H1 (cell line): ENCODE results near the gene SH3PXD2B. TPM values are rescaled to one million over a fixed set of nuclear protein-coding genes. Genes with fewer than 3 reads are reported as not detected.

Source experiments
- ATF3 ChIP-seq: IDR thresholded peaks from 2 replicates; pipeline ENCODE4 v1.6.1; 2011; ENCODE audit warnings: low read depth, mild to moderate bottlenecking, low read length; ENCODE audit not compliant: insufficient read depth
- BCL11A ChIP-seq, 2 experiments: IDR thresholded peaks; one replicate each; pipeline ENCODE4 v1.6.1; 2011; ENCODE audit warnings: low read depth in 2 of 2, low read length in 2 of 2, mild to moderate bottlenecking in 2 of 2
- CHD1 ChIP-seq: IDR thresholded peaks from 2 replicates; pipeline ENCODE4 v1.6.1; 2012; ENCODE audit warnings: low read depth, low read length, improper control_type of control experiment
- CHD7 ChIP-seq: fragments of 300-600 bp; sonication (generic); IDR thresholded peaks from 2 replicates; pipeline ENCODE4 v1.7.1; 2012; ENCODE audit warnings: low read length, moderate library complexity, mild to moderate bottlenecking, inconsistent platforms; ENCODE audit not compliant: insufficient replicate concordance
- E2F6 ChIP-seq: IDR thresholded peaks from 2 replicates; pipeline ENCODE4 v1.6.1; 2012; ENCODE audit warnings: inconsistent platforms
- SAP30 ChIP-seq: fragments of 300-600 bp; sonication (generic); IDR thresholded peaks from 2 replicates; pipeline ENCODE4 v1.7.1; 2012; ENCODE audit warnings: low read length, moderate library complexity, mild to moderate bottlenecking, inconsistent platforms; ENCODE audit not compliant: insufficient read depth, insufficient replicate concordance
- SIRT6 ChIP-seq: IDR thresholded peaks from one replicate; pipeline ENCODE4 v1.7.1; 2012; ENCODE audit warnings: low read length, inconsistent platforms
- SP1 ChIP-seq: IDR thresholded peaks from 2 replicates; pipeline ENCODE4 v1.6.1; 2011; ENCODE audit warnings: low read depth, low read length
- polyA plus RNA-seq, 7 experiments: library from polyadenylated mRNA; depleted of rRNA in 3 of 7; stranded (reverse) in 5 of 7; unstranded in 2 of 7; fragments of >200 nt in 5 of 7; fragments of 200-250 nt in 2 of 7; gene quantifications; 1 replicate in 5 of 7; 2 replicates in 1 of 7; 4 replicates in 1 of 7; pipeline versions ENCODE4 v1.2.1 to v1.2.3, GENCODE V29; 2011 to 2013; ENCODE audit warnings: missing spikeins in 2 of 7, mixed read lengths in 2 of 7
- total RNA-seq: library from RNA; stranded (reverse); fragmentation: NEBNext Ultra II Directional; extraction: Animal tissue kit (Norgen Biotek cat#: 25700); gene quantifications from 2 replicates; pipeline ENCODE4 v1.2.1, GENCODE V29; 2021

SH3PXD2B gene
- total and polyA plus RNA-seq, 2 of the 8 experiments (the other 6 are each of a cell fraction or from before 2014, with no cell fraction given): 32.9 to 72.9 TPM

GRCh38 chr5:172438319-172438668 is 16.0 kb downstream of the SH3PXD2B start (continued):
- TF ChIP-seq CHD7 (no peak), SIRT6 (no peak), SP1 (no peak), SAP30 (no peak), ATF3 (no peak), CHD1 (no peak), E2F6 (no peak), BCL11A (IDR thresholded peaks at IDR 0.05; ENCODE audit: low read depth in 2 of 2, low read length in 2 of 2) (no peak)
- TF ChIP-seq, all 59 proteins: peak for 0
